Fibroblast of skin of abdomen (primary cell): Measurements from ENCODE around the gene FMNL2.
"Not testable (repeated sequence)": the region's sequence is repeated elsewhere in the genome, so short reads cannot be mapped to it uniquely, and the experiment has no call there.

Experiments
- DNase-seq: peaks from one replicate; pipeline ENCODE4 v3.0.0-alpha.2; 2013

FMNL2 gene

DNA sequence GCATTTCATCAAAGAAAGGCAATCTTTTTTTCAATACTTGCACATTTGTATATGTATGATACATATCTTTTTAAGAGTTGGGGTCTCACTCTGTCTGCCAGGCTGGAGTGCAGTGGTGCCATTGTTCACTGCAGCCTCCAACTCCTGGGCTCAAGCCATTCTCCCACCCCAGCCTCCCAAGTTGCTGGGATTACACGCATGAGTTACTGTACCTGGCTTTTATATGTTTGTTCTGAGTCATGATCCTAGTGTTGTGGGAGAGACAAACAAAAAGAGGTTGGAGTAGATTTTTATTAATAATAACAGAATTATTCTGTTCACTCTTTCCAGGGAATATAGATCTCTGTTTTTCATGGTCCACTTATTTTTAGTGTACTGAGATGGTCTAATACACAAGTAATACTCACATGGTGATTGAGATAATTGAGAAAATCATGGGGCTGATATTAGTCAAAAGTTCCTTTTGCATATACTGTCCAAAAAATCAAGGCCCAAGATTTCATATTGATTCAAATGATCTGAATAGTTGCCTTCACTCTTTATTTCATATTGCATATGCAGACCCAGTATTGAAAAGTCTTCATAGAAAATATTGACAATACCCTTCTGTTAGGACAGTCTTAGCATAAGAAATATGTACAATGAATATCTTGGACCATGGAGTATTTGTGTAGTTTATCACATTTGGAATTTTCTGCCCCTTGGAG is 138.3 kb downstream of the FMNL2 start:
- DNase-seq: no peak

DNA sequence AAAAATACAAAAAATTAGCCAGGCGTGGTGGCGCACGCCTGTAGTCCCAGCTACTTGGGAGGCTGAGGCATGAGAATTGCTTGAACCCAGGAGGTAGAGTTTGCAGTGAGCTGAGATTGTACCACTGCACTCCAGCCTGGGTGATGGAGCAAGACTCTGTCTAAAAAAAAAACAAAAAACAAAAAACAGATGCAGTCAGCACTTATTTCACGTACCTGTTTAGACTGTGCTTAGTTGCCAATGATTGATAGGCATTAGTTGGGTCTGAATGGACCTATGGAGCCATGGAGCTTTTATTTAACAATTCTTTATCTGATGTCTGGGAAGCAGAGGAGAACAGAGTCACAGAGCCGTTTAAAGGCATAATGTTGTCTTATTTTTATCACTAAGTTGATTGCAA is 139.5 kb downstream of the FMNL2 start:
- not testable (repeated sequence) for DNase-seq

DNA sequence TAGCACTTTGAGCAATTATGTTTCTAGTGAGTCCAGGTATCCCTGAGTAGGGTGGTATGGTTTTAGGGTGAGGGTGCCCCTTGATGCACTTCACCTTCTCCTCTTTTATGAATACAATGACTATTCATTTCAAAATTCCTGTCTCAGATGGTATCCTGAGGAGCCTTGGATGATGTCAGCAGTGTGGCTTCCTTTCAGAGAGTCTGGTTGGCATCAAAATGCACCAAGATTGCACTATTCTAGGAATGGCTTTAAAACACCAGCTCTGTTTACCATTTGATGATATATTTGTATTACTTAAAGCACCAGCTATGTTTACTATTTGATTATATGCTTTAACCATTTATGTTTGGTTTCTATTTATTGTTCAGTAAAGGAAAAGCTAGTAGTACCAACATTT is 141.0 kb downstream of the FMNL2 start:
- DNase-seq: no peak

DNA sequence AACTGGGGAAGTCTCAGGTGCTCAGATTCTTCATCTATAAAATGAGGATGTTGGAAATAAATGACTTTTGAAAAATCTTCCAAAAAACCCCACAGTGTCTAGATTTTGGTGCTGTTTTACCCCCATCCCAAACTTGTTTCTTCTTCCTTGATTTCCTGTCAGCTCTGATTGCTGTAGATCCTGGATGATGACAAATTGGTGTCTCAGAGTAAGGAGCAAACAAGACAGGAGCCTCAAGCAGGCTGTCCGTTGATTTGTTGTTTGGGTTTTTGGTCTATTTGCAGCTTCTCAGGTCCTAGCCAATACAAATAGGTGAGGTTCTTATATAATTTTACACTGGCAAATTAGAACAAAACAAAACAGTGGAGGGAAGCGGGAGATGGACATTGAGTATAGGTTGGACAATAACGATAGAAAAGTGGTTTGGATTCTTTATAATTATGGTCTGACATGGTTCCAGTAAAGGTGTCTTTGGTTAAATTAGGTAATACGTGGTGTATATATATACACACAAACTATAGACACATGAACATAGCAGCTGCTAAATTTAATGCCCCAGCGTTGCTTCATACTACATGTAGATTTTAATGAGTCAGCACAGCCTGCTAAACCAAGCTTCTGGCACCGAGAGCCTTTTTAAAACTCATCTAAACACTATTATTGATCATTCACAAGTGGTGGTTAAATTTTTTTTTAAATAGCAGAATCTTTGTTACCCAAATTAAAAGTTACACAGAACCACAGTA is 142.5 kb downstream of the FMNL2 start:
- peak; percentile 53 for DNase-seq

DNA sequence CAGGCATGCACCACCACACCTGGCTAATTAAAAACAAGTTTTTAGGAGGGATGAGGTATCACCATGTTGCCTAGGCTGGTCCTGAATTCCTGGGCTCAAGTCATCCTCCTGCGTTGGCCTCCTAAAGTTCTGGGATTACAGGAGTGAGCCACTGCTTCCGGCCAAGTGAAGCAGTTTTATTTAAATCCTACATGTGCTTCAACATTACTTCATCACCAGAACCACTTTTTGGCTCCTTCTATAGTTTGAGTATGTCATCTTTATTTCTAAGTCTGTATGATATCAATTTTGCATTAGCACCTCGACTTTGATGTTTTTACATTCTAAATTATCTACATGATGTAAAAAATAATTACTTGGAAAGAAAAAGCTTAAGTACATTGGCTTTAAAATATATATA is 144.3 kb downstream of the FMNL2 start:
- DNase-seq: no peak

DNA sequence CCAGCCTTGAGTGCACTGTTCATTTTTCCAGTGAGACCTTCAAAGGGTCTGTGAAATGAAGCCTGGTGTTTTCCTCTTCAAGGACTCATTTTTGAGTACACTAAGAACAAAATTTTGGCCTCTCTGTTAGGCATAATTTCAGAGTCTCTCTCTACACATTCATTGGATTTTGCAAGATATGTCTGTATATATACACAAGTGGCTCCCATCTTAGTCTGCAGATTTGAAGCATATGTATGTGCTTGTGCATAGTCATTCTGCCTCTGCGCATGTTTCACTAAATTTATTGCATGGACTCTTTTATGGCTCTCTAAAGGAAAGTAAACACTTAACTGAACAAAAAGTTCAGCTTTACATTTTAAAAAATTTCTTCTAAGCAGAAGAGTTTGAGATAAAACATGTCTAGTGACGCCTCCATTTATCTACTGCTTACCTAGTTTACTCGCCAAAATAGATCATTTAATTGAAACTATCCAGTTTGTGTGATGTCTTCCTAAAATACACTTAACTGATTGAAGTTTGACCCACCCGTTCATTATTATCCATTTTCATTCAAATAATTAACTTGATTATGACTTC is 145.9 kb downstream of the FMNL2 start:
- peak; percentile 35 for DNase-seq

DNA sequence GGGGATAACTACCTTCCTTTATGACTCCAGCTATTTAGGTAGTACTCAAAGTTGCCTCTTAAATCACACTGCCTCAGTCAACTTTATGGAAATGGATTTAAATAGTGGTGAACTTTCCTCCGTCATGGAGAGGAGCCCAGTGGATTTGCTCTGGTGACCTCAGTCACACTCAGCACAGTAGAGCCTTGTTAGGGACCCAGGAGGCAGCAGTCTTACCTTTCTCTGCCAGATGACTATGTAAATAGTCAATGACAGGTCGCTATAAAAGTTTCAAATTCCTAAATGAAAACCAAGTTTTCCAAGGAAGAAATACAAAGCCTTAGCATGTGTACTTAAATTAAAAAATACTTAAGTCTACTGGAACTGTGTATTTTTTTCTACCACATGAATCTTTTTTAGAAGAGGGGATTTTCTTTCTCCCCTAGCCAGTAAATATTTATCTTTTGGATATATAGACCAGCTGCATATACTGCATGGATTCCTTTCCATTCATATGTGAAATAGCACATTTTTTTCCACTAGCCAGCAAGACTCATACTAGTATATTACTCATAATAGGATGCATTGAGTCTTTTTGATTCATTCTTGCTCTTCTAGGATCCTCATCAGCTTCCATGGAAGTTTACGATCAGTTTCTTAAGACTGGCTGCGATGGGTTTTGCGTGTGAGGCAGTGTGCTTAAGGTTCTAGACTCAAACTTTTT is 147.1 kb downstream of the FMNL2 start:
- DNase-seq: no peak

DNA sequence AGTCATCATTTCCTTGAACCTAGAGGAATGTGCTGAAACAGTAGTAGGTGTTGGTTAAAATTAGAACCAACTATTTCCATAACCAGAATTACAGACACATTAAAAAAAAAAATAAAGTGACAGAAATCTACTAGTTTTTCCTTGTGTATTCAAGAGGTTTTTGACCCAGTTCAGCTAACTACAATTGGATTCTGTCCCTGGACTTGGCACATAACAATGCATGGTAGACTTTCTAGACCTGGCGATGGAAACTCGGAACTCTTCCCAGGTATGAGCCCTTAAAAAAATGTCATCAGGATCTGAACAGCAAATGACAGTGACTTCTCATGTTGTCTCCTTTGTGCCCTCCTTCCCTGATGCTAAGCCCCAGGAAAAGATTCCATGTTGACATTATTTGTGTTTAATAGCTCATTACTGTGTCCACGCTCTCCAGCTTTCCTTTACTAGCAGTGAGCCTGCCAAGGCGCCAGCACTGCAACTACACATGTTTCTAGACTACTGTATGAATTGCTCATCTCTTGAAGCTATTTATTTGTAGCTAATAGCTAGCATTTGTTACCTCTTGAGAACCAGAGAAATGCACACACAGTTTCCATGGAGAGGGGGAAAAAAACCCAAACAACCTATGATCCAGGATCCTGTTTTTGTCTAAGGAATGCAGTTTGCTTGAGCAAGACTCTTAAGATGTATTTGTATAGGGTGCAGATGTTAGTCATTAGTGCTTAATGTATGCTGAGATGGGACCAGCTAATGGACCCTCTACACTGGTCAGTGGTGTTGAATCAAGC is 148.5 kb downstream of the FMNL2 start:
- peak; percentile 74 for DNase-seq

DNA sequence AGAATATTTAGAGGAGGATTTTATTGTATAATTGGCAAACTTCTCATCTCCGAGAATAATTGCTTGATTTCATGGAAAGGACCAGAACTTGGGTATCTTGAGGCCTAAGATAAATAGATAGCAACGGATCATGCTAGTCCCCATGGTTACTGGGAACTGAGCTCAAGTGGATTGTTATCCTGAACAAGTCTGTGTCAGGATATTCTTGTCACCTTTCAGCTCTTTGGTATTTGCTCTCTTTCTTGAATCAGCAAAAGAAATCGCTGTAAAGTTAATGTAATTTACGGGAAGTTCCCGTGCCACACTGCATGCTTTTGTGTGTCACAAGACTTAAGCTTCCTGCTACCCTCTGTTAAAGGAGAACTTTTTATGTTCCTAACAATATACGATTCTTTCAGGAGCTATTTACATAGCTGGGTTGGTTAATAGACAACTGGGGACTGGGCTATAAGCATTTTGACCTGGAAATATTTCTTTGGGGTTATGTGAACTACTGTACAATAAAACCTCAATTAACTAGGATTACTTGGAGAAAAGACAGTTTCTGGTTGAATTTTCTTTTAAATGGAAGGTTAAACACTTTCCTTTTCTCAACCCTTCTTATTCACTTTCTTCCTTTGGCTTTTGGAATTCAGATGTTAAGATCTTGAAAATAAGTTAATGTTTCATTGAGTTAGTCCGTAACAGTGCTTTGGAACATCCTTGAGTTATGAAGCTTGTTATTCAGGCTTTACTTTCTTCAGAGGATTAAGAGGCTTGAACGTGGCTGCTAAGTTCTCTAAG is 151.2 kb downstream of the FMNL2 start:
- no peak for DNase-seq

DNA sequence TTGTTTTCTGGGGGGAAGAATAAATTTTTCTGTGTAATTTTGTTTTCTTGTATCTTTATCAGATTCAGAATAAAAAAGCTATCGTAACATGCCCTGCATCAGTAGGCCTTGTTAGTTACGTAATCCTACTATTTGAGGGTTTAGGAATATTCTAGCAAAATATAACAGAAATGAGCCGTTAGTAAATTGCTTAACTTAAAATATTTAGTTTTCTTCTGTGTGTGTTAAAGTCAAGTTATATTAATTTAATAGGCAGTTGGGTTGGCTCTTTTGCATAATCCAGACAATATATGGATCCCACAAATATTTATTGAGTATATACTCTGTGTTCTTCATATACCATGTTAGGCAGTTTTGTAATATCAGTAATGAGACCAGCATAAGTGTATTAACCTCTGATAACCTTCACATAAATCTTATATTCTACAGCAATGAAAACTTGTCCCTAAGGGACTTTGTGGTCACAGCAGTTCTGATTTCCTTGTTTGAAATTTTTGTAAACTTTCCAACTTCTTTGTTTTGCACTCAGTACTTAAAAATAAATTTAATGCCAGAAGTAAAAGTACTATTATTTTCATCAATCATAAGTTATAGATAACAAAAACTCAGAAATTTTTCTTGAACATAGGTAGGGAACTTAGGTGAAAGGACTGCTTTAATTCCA is 151.9 kb downstream of the FMNL2 start:
- peak; percentile 24 for DNase-seq

DNA sequence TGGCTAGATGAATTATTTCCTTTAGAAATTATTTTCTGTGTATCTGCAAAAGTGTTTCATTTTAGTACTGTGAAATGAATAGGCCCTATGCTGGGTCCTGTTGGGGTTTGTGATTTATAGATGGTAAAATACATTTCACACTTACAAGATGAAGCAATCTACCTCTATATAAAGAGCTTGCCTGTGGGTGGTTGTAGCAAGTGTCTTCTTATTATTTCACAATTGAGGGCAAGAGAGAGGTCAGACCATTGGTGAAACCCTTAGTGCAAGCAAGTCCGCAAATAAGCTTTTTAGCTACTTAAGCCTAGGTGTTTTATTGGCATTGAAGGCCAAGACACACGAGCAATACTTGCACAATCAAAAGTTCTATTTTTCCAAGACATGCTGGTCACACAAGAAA is 153.1 kb downstream of the FMNL2 start:
- no peak for DNase-seq

DNA sequence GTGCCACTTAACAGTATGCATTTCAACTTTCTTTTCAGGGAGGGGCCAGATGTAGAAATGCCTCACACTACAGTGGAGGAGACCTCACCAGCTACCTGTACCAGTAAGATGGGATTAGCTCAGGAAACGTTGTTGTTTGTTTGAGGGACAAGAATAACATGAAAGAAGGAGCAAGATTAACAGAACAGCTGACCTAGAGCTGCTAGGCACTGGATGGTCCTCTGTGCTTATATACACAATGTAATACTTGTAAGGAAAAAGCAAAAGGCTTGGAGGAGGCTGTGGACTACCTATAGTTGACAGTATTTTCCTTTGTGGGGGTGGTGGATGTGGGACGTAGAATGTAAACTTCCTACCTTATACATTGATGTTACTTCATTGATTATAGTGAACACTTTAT is 154.4 kb downstream of the FMNL2 start:
- no peak for DNase-seq

DNA sequence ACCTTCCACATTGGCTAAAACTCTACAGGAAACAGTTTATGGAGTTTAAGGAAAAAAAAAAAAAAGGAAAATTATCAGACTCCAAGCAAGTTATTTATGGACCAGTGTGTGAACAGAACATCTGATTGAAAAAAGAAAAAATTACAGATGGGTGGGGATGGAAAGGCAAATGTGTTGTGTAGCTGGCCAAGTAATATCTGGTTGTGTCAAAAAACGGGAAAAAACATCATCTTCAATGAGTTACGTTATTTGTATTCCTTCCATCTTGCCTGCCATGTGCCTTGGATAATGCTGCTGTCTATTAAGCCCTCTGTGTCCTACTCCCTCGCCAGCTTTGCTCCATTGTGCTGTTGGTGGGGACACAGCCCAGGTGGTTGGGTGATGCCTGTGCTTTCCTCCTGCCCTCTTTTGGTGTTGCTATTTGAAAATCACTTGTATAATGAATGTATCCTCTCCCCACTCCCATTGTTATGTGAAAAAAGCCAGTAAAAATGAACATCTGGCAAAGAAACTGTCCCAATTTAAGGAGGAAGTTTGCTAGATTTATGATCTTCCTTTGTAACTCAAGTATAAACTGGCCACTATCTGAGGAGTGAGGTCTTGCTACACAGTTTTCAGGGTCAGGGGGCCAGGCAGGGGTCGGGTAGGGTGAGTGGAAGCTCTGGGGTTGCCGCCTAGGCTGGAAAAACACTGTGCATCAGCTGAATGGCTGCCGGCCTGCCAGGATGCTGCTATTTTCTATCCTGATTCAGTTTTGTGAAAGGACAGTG is 155.9 kb downstream of the FMNL2 start:
- DNase-seq: no peak

DNA sequence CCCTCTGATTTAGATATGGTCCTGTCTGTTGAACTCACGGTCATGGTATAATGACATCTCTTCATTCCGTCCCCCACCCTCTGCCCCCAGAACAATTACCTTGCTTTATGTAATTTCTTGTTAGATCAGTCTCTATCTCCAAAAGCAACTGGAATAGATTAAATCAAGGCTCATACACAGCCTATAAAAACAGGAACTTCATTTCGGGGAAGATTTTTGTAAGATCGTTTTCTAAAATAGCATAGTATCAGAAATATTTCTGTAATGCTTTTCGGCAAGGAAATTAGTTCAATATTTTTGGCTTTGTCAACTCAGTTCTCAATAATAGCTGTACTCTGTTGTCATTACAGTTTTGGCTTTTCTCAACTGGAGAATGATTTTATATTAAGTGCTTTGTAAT is 157.2 kb downstream of the FMNL2 start:
- DNase-seq: no peak

DNA sequence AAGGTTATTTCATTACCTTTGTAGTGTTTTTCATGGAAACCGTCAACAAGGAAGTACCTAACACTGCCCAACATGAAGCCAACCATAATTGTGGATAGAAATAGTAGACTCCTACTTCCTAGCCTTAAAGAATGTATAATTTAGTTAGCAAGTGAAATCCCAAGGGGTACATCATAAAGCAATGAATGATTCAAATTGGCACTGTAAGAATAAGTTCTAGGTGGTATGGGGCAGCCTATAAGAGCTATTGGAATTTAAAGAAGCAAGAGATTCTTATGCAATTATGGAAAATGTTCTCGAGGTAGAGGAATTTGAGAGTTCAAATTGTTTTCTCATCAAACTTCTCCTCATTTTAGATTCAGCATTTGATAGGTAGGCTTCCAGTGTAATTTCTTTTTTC is 157.9 kb downstream of the FMNL2 start:
- no peak for DNase-seq

DNA sequence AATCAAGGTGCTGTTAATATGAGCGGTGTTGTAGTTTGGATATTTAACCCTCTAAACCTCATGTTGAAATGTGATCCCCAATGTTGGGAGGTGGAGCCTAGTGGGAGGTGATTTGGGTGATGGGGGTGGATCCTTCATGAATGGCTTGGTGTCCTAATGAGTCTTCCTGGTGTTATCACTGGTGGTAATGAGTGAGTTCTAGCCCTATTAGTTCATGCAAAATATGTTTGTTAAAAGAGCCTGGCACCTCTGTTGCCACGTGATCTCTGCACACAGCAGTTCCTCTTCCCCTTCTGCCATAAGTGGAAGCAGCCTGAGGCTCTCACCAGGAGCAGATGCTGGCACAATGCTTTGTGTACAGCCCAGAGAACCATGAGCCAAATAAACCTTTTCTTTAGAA is 158.4 kb downstream of the FMNL2 start:
- no peak for DNase-seq

DNA sequence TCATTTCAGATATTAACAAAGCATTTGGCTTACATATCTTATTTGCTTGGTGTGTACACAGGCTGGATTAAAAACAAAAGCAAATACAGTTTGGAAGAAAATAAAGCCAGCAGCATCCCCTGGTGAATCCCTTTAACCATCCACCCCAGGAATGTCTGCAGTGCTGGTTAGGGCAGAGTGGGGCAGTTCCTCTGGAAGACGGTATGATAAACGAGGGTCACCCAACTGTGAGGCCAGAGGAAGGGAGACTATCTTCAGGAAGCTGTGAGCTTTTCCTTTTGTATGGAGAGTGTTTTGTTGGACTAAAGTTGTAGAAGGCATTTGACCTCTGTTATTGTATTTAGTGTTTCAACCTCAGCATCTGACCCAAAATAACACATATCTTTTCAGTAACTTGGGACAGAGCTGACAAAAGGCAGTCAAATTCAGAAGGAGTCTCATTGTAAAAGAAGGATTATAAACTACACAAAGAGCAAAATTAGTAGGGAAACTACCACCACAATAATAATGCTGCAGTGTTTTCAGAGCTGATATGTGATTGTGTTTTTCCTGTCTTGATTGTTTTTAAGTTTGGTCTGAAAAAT is 159.1 kb downstream of the FMNL2 start:
- DNase-seq: no peak

DNA sequence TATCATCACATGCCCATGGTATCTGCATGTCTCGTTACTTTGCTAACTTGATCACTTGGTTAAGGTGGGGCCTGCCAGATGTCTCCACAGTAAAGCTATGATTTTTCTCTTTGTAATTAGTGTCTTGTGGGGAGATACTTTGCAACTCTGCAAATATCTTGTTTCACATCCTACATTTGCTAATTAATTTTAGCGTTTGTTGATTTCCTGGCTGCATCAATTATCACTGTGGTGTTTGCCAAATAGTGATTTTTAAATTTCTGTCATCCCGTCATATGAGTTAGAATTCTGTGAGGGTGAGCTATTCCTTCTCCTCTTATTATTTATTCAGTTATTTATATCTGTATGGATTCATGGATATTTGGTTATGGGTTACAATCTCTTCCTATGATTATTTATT is 161.4 kb downstream of the FMNL2 start:
- no peak for DNase-seq

DNA sequence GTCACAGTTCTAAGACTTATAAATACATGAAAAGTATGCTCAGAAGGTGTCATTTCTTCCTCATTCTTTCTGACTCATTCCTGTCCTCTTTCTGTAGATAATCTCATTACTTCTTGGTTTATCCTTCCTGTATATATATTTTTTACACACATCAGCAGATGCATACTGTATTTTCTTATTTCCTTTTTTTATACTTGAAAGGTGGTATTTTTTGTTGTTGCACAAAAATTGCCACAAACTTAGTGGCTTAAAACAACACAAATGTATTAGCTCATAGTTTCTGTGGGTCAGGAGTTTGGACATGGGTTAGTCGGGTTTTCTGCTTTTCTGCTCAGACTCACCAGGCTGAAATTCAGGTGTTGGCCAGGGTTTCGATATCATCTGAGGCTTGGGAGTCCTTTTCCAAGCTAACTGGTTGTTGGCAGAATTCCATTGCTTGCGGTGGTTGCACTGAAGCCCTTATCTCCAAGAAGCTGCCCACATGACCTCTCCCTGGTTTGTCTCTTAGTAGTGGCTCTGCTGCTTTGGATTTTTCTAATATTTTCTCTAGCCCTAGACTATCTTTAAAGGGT is 162.6 kb downstream of the FMNL2 start:
- no peak for DNase-seq
